Measurements from ENCODE around the gene GABRA4. TPM values are rescaled to one million over a fixed set of nuclear protein-coding genes. Genes with fewer than 3 reads are reported as not detected.

Gene GABRA4
- total RNA-seq, 1 donor from 2014 or later, result not detected

Other genes with a start within 250 kb of the GABRA4 start
- gene COX7B2, start 84.3 kb downstream of the GABRA4 start, total RNA-seq, result not detected
- gene GABRB1, start 38.0 kb upstream of the GABRA4 start, total RNA-seq, result not detected